ENCODE data around the gene RIPOR1. TPM values are rescaled to one million over a fixed set of nuclear protein-coding genes. Genes with fewer than 3 reads are reported as not detected.
A peak's percentile ranks its signal among the peaks of the same experiment; 100 is the strongest.

RIPOR1 gene
- polyA plus RNA-seq (2012; ENCODE audit: insufficient read depth, insufficient read length, low read depth), result 68.5 TPM

GRCh38 chr16:67528222-67528869, at the start of gene RIPOR1:
RIPOR1 (plus strand) TSS chr16:67528829; CDS start chr16:67538447, 9,618 bp downstream.
- H3K9me3 ChIP-seq, result no peaks in the 10 kb centered on the region
- H3K36me3 ChIP-seq, result no peaks in the 10 kb centered on the region
- no peaks in the 10 kb centered on the region for H3K27me3 ChIP-seq
- no peak for TF ChIP-seq CTCF (IDR thresholded peaks at IDR 0.05; ENCODE audit: low read depth, low read length)
- peak within 1 kb of the TSS; percentile 90 for H3K4me3 ChIP-seq (ENCODE audit: low read depth, low read length)
- H3K4me1 ChIP-seq, result 0 out of 2 replicates have a peak, but pooled peaks cover 3% of the 10 kb centered on the region
- DNase-seq, result peak; percentile 70

DNA sequence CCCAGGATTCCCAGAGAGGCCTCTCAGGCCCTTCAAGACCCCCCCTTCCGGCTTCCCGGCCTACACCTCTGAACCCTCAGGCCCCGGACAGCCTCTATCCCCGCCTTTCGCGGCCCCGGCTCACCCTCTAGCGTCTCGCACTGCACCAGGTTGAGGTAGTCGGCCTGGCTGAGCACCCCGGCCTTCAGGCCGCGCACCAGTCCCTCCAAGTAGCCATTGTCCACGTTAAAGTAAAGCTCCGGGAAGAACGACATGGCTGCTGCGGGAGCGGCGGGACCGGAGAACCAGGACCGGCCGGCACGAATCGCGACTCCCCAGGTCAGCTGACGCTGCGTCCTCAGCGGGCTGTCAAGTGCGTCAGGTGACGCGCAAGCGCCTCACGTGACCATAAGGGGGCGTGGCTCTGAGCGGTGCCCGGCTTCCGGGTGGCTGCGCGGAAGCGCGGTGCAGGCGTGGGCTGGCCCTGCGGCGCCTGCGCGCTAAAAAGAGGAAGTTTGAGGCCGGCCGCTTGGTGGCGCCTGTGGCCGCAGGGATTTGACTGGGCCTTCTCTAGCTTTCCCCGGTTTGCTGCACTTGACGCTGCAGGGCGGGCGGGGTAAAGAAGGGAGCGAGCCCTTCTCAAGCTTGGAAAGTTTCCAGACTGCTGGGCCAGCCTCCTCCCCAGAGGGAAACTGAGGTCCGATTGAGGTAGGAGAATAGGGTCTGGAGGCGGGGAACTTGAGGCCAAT, 47.6 kb upstream of the RIPOR1 start, which contains the start of gene ATP6V0D1:
ATP6V0D1 (minus strand) TSS at position 325 of the 728 bp plus-strand sequence; CDS start at position 254, 71 bp downstream.
- H3K9me3 ChIP-seq, result no peaks in the 10 kb centered on the region
- H3K27me3 ChIP-seq, result no peaks in the 10 kb centered on the region
- H3K4me1 ChIP-seq, result no peaks in the 10 kb centered on the region
- peak; percentile 80 for TF ChIP-seq CTCF (IDR thresholded peaks at IDR 0.05; ENCODE audit: low read depth, low read length)
- no peaks in the 10 kb centered on the region for H3K36me3 ChIP-seq
- DNase-seq, result peak; percentile 99
- H3K4me3 ChIP-seq (ENCODE audit: low read depth, low read length), result peak within 1 kb of the TSS; percentile 99

GRCh38 chr16:67481561-67482232, 46.9 kb upstream of the RIPOR1 start:
- Histone ChIP-seq H3K4me1 (no peaks in the 10 kb centered on the region), H3K36me3 (no peaks in the 10 kb centered on the region), H3K4me3 (ENCODE audit: low read depth, low read length) (peak overlapping the region; percentile 99), H3K27me3 (no peaks in the 10 kb centered on the region), H3K9me3 (no peaks in the 10 kb centered on the region)
- DNase-seq, result peak; percentile 39
- no peak for TF ChIP-seq CTCF (IDR thresholded peaks at IDR 0.05; ENCODE audit: low read depth, low read length)

- Histone ChIP-seq H3K4me3 (ENCODE audit: low read depth, low read length) (peak overlapping the region; percentile 99), H3K36me3 (no peaks in the 10 kb centered on the region), H3K9me3 (no peaks in the 10 kb centered on the region), H3K27me3 (no peaks in the 10 kb centered on the region), H3K4me1 (no peaks in the 10 kb centered on the region)
- no peak for TF ChIP-seq CTCF (IDR thresholded peaks at IDR 0.05; ENCODE audit: low read depth, low read length)
- DNase-seq, result no peak
Observed at GRCh38 chr16:67482233-67482924, 46.2 kb upstream of the RIPOR1 start.

- no peak for DNase-seq
- H3K4me3 ChIP-seq (ENCODE audit: low read depth, low read length), result no peak within 1 kb of the TSS
- no peaks in the 10 kb centered on the region for H3K4me1 ChIP-seq
- H3K36me3 ChIP-seq, result no peaks in the 10 kb centered on the region
- TF ChIP-seq CTCF (IDR thresholded peaks at IDR 0.05; ENCODE audit: low read depth, low read length), result no peak
- H3K27me3 ChIP-seq, result no peaks in the 10 kb centered on the region
- no peaks in the 10 kb centered on the region for H3K9me3 ChIP-seq
Observed at GRCh38 chr16:67483150-67483549, 45.5 kb upstream of the RIPOR1 start, which contains the start of gene AGRP. AGRP (minus strand) TSS chr16:67483547; CDS start chr16:67483398, 149 bp downstream.
